Gastrocnemius medialis (tissue), 4 donors: ENCODE data around the gene FAM228A. TPM values are rescaled to one million over a fixed set of nuclear protein-coding genes. Genes with fewer than 3 reads are reported as not detected.

Experiments used
- ATAC-seq, 2 donors: fragments of 150-250 bp; one replicate each; pipeline ENCODE4 v1.9.1; 2016
- DNase-seq, 2 donors: peaks; one replicate each; pipeline ENCODE4 v3.0.0-alpha.2; 2019
- H3K27ac ChIP-seq, 4 donors: fragments of 200-600 bp; sonication (generic); 1 replicate in 1 of 4; 2 replicates in 3 of 4; pipeline ENCODE4 v1.5.1; 2016 to 2018; ENCODE audit warnings: mild to moderate bottlenecking in 2 of 4, moderate library complexity in 1 of 4
- H3K27me3 ChIP-seq, 3 donors: fragments of 200-600 bp; sonication (generic) in 2 of 3; 1 replicate in 1 of 3; 2 replicates in 2 of 3; pipeline versions ENCODE4 v1.5.1 to v1.6.0; 2016 to 2019; ENCODE audit warnings: mild to moderate bottlenecking in 1 of 3, moderate library complexity in 1 of 3
- H3K36me3 ChIP-seq, 2 donors: fragments of 200-600 bp; sonication (generic) in 1 of 2; one replicate each; pipeline ENCODE4 v1.5.1; 2017 to 2018
- H3K4me1 ChIP-seq, 2 donors: fragments of 200-600 bp; sonication (generic) in 1 of 2; one replicate each; pipeline ENCODE4 v1.5.1; 2016 to 2017; ENCODE audit warnings: mild to moderate bottlenecking in 2 of 2
- H3K4me3 ChIP-seq, 4 donors: fragments of 200-600 bp; sonication (generic) in 3 of 4; 1 replicate in 1 of 4; 2 replicates in 3 of 4; pipeline ENCODE4 v1.5.1; 2016 to 2019; ENCODE audit warnings: mild to moderate bottlenecking in 2 of 4
- H3K9me3 ChIP-seq, 3 donors: fragments of 200-600 bp; sonication (generic) in 2 of 3; 1 replicate in 1 of 3; 2 replicates in 2 of 3; pipeline ENCODE4 v1.5.1; 2016 to 2019
- POLR2A ChIP-seq, 2 donors: fragments of 450-650 bp; IDR thresholded peaks; one replicate each; pipeline ENCODE4 v1.6.1; 2017; ENCODE audit warnings: antibody characterized with exemption in 2 of 2, mild to moderate bottlenecking in 2 of 2, moderate library complexity in 2 of 2
- in situ Hi-C, 4 donors: fragments of 200-750 bp; cut with MboI; loops; one replicate each; pipeline versions ENCODE4 v1.15.0 to v1.8.0; 2017; ENCODE audit warnings: low sequenced_read_pairs in 4 of 4
- intact Hi-C: fragments of 100-400 bp; cut with DNase I; formaldehyde crosslinking; loops from one replicate; pipeline ENCODE4 v1.15.1; 2023; ENCODE audit warnings: low total_unique reads
- total RNA-seq, 4 donors: library from RNA; depleted of rRNA; stranded (reverse); fragments of >200 nt; gene quantifications; one replicate each; pipeline versions ENCODE4 v1.1.0 to v1.2.3, GENCODE V29; 2016
- TF ChIP-seq, protein P1 (sequence below), 5 experiments: fragments of 450-650 bp in 3 of 5; fragments of 200-600 bp in 2 of 5; sonication (generic) in 2 of 5; IDR thresholded peaks in 4 of 5; conservative IDR thresholded peaks in 1 of 5; 1 replicate in 4 of 5; 2 replicates in 1 of 5; pipeline ENCODE4 v1.5.1; 2016 to 2019; ENCODE audit warnings: antibody characterized with exemption in 5 of 5, mild to moderate bottlenecking in 3 of 5, moderate library complexity in 3 of 5

FAM228A gene
- total RNA-seq, 4 donors from 2014 or later, result 0.39 to 0.41 TPM; not detected in 2

DNA sequence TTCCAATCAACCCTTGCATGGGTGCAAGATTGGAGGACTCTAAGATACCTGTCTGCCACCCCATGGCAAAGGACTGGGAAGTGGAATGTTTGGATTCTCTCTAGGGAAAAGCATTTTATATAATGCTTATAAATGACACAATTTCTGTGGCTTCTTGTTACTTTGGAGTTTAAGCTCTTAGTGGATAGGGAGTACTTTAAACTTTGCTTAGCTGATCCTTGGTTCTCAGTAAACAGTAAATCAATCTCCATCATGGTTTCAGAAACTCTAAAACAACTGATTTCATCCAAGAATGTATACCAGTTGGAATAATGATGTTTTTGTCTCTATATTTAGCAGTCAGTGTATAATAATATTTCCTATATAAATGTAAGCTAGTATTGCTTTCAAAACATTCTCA is 14.1 kb upstream of the FAM228A start:
- TF ChIP-seq, protein P1, sequence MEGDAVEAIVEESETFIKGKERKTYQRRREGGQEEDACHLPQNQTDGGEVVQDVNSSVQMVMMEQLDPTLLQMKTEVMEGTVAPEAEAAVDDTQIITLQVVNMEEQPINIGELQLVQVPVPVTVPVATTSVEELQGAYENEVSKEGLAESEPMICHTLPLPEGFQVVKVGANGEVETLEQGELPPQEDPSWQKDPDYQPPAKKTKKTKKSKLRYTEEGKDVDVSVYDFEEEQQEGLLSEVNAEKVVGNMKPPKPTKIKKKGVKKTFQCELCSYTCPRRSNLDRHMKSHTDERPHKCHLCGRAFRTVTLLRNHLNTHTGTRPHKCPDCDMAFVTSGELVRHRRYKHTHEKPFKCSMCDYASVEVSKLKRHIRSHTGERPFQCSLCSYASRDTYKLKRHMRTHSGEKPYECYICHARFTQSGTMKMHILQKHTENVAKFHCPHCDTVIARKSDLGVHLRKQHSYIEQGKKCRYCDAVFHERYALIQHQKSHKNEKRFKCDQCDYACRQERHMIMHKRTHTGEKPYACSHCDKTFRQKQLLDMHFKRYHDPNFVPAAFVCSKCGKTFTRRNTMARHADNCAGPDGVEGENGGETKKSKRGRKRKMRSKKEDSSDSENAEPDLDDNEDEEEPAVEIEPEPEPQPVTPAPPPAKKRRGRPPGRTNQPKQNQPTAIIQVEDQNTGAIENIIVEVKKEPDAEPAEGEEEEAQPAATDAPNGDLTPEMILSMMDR (IDR thresholded peaks at IDR 0.05 in 4 of 5, conservative IDR thresholded peaks at IDR 0.05 in 1 of 5), result no peak
- no peak for TF ChIP-seq POLR2A (IDR thresholded peaks at IDR 0.05)
- no peak for ATAC-seq
- Histone ChIP-seq H3K9me3 (no peaks in the 10 kb centered on the region), H3K4me1 (no peaks in the 10 kb centered on the region), H3K4me3 (no peak overlapping the region), H3K27me3 (no peaks in the 10 kb centered on the region), H3K27ac (no peak overlapping the region), H3K36me3 (peaks cover 0 to 5% of the 10 kb centered on the region in 2 donors)
- no peak for DNase-seq
- in situ Hi-C loops, result no loop called here
- intact Hi-C loops, result no loop called here

DNA sequence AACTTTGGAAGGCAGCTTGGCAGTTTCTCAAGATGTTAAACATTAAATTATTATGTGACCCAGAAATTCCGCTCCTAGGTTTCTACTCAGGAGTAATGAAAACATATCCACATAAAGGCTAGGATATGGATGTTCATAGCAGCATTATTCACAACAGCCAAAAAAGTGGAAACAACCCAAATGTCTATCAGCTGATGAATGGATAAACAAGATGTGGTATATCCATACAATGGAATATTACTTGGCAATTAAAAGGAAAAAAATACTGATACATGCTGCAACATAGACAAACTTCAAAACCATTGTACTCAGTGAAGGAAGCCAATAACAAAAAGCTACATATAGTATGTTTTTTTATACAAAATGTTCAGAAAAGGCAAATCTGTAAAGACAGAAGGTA is 12.4 kb upstream of the FAM228A start:
- intact Hi-C loops, result no loop called here
- peaks cover 0 to 5% of the 10 kb centered on the region in 2 donors for H3K36me3 ChIP-seq
- TF ChIP-seq, protein P1 (IDR thresholded peaks at IDR 0.05 in 4 of 5, conservative IDR thresholded peaks at IDR 0.05 in 1 of 5), result no peak
- TF ChIP-seq POLR2A (IDR thresholded peaks at IDR 0.05), result no peak
- H3K27ac ChIP-seq, result no peak overlapping the region
- no peaks in the 10 kb centered on the region for H3K9me3 ChIP-seq
- in situ Hi-C loops, result no loop called here
- no peak overlapping the region for H3K4me3 ChIP-seq
- DNase-seq (no peak), ATAC-seq (no peak)
- no peaks in the 10 kb centered on the region for H3K4me1 ChIP-seq
- no peaks in the 10 kb centered on the region for H3K27me3 ChIP-seq

DNA sequence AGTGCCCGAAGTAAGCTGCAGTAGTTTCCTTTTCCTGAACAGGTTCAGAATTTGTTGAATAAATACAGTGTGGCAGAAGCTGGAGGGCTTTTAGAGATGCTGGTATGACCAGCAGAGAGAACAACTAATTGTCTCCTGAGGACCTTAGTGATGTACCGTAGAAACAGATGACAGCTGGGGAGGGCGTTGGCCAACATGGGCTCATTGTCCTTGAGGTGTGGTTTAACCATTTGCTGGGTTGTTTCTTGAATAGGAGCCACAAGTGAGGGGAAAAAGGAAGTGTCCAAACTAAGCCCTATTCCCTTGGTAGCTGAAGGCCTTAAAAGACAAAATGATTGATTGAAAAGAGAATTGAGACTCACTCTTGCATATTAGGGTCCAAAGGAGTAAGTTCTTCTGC is 11.7 kb upstream of the FAM228A start:
- H3K4me1 ChIP-seq, result no peaks in the 10 kb centered on the region
- no peak overlapping the region for H3K27ac ChIP-seq
- no peaks in the 10 kb centered on the region for H3K9me3 ChIP-seq
- intact Hi-C loops (no loop called here), in situ Hi-C loops (no loop called here)
- DNase-seq (no peak), ATAC-seq (no peak)
- TF ChIP-seq, protein P1 (IDR thresholded peaks at IDR 0.05 in 4 of 5, conservative IDR thresholded peaks at IDR 0.05 in 1 of 5), result no peak
- no peak for TF ChIP-seq POLR2A (IDR thresholded peaks at IDR 0.05)
- peaks cover 0 to 5% of the 10 kb centered on the region in 2 donors for H3K36me3 ChIP-seq
- no peaks in the 10 kb centered on the region for H3K27me3 ChIP-seq
- no peak overlapping the region for H3K4me3 ChIP-seq

DNA sequence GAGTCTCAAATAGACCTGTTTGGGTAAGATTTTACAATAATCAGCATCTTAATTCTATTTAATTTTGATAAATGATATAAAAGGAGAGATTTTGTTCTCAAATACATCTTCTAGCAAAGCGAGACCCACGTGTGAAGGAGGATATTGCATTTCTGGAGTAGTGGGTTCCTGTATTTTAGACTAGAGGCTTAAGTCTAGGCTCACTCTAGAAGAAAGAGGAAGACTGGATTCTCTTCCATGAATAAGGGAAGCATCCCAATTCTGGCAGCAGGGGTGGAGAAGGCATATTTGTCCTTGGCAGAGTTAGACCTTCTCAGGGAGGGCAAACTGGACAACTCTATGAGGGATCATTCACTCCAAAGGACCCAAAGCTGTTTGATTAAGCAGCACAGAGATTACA is 11.3 kb upstream of the FAM228A start:
- H3K4me1 ChIP-seq, result no peaks in the 10 kb centered on the region
- in situ Hi-C loops, result no loop called here
- no peaks in the 10 kb centered on the region for H3K27me3 ChIP-seq
- no peak overlapping the region for H3K27ac ChIP-seq
- peaks cover 0 to 5% of the 10 kb centered on the region in 2 donors for H3K36me3 ChIP-seq
- H3K4me3 ChIP-seq, result no peak overlapping the region
- intact Hi-C loops, result no loop called here
- DNase-seq (no peak), ATAC-seq (no peak)
- TF ChIP-seq, protein P1 (IDR thresholded peaks at IDR 0.05 in 4 of 5, conservative IDR thresholded peaks at IDR 0.05 in 1 of 5), result no peak
- no peak for TF ChIP-seq POLR2A (IDR thresholded peaks at IDR 0.05)
- H3K9me3 ChIP-seq, result no peaks in the 10 kb centered on the region

DNA sequence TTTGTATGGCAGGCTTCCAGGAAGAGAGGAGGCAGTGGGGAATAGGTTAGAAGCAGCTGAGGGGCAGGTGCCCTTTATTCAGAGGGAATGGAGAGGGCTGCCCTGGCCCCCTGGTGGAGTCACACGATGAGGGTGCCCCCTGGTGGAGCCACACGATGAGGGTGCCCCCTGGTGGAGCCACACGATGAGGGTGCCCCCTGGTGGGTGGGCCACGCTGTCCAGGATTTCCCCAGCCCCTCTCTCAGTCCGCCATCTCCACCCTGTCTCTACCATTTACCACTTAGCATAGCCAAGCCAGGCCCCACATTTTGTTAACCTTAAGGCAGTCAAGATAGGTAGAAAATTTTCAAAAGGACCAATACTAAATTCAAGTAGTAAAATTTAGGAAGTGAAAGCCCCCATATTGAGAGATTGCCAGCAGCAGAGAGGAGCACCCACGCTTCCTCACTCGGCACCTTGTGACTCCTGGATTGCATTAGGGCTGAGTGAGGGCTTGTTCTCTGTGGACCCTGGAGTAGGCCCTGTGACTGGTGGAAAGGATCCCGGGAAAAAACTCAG is 10.4 kb upstream of the FAM228A start:
- intact Hi-C loops, result no loop called here
- Histone ChIP-seq H3K27ac (no peak overlapping the region), H3K4me1 (no peaks in the 10 kb centered on the region), H3K4me3 (no peak overlapping the region), H3K9me3 (no peaks in the 10 kb centered on the region), H3K36me3 (peaks cover 0 to 5% of the 10 kb centered on the region in 2 donors), H3K27me3 (no peaks in the 10 kb centered on the region)
- in situ Hi-C loops, result no loop called here
- no peak for DNase-seq
- TF ChIP-seq, protein P1 (IDR thresholded peaks at IDR 0.05 in 4 of 5, conservative IDR thresholded peaks at IDR 0.05 in 1 of 5), result peak in 4 of 5 experiments; percentile 24 to 64 (median 50)
- TF ChIP-seq POLR2A (IDR thresholded peaks at IDR 0.05), result no peak
- ATAC-seq, result no peak
